GM18951 (cell line): ENCODE measurements around the gene ADH1B.
"Not testable (repeated sequence)": the region's sequence is repeated elsewhere in the genome, so short reads cannot be mapped to it uniquely, and the experiment has no call there.

Experiments
- POLR2A ChIP-seq: IDR thresholded peaks from 4 replicates; pipeline ENCODE4 v1.6.1; 2011; ENCODE audit warnings: mild to moderate bottlenecking; ENCODE audit not compliant: insufficient read length, insufficient read depth; ENCODE audit errors: extremely low read depth
- in situ Hi-C: fragments of 300-500 bp; cut with MboI; formaldehyde crosslinking; loops from one replicate; pipeline ENCODE4 v1.12.0; 2022; ENCODE audit warnings: low sequenced_read_pairs, mixed read lengths, inconsistent platforms; ENCODE audit not compliant: unreplicated experiment

ADH1B gene

GRCh38 chr4:99321241-99322191, at the start of gene ADH1B:
Gene ADH1B (minus strand): TSS chr4:99321401. CDS start chr4:99321331, 70 bp downstream.
- in situ Hi-C loops: no loop called here
- TF ChIP-seq POLR2A: no peak

- in situ Hi-C loops: not testable (repeated sequence)
Measured at GRCh38 chr4:99367817-99368216, 46.6 kb upstream of the ADH1B start.

- in situ Hi-C loops: no loop called here
- TF ChIP-seq POLR2A: no peak
Measured at GRCh38 chr4:99366491-99366890, 45.3 kb upstream of the ADH1B start.

- TF ChIP-seq POLR2A: no peak
Measured at GRCh38 chr4:99362768-99363167, 41.6 kb upstream of the ADH1B start.

GRCh38 chr4:99361899-99362275, 40.7 kb upstream of the ADH1B start:
- no peak for TF ChIP-seq POLR2A
- in situ Hi-C loops: no loop called here

More at GRCh38 chr4:99362768-99363167, 41.6 kb upstream of the ADH1B start:
- in situ Hi-C loops: no loop called here

- in situ Hi-C loops: no loop called here
- TF ChIP-seq POLR2A: no peak
Measured at GRCh38 chr4:99361268-99361898, 40.2 kb upstream of the ADH1B start.

- in situ Hi-C loops: no loop called here
- no peak for TF ChIP-seq POLR2A
Measured at GRCh38 chr4:99359480-99360204, 38.4 kb upstream of the ADH1B start.

- TF ChIP-seq POLR2A: no peak
- in situ Hi-C loops: no loop called here
Measured at GRCh38 chr4:99357948-99358347, 36.7 kb upstream of the ADH1B start.

GRCh38 chr4:99356992-99357391, 35.8 kb upstream of the ADH1B start:
- TF ChIP-seq POLR2A: no peak
- in situ Hi-C loops: no loop called here

GRCh38 chr4:99356149-99356548, 34.9 kb upstream of the ADH1B start:
- in situ Hi-C loops: not testable (repeated sequence)

- no peak for TF ChIP-seq POLR2A
- in situ Hi-C loops: no loop called here
Measured at GRCh38 chr4:99352602-99353537, 31.7 kb upstream of the ADH1B start, which contains the start of gene ADH1C. Gene ADH1C (minus strand): TSS chr4:99352746. CDS start chr4:99352675, 71 bp downstream.

GRCh38 chr4:99351487-99351886, 30.3 kb upstream of the ADH1B start:
- in situ Hi-C loops: no loop called here
- TF ChIP-seq POLR2A: no peak

- in situ Hi-C loops: no loop called here
- no peak for TF ChIP-seq POLR2A
Measured at GRCh38 chr4:99349338-99349737, 28.1 kb upstream of the ADH1B start.

GRCh38 chr4:99342624-99343023, 21.4 kb upstream of the ADH1B start:
- in situ Hi-C loops: not testable (repeated sequence)
